Left kidney (tissue), 2 donors: Measurements from ENCODE around the gene VENTX. TPM values are rescaled to one million over a fixed set of nuclear protein-coding genes. Genes with fewer than 3 reads are reported as not detected.

Experiments
- DNase-seq: peaks from one replicate; pipeline ENCODE4 v3.0.0-alpha.2; 2013
- polyA plus RNA-seq: library from polyadenylated mRNA; unstranded; fragments of 120-200 nt; gene quantifications from one replicate; pipeline ENCODE4 v1.2.1, GENCODE V29; 2013; ENCODE audit not compliant: insufficient read length

VENTX gene
- polyA plus RNA-seq, 1 donor = 0.18 TPM

GRCh38 chr10:133272301-133272963 lies 34.8 kb downstream of the VENTX start:
- no peak for DNase-seq

- DNase-seq = no peak
Observed at GRCh38 chr10:133272964-133273420, 35.3 kb downstream of the VENTX start.

GRCh38 chr10:133273534-133274143 lies 36.0 kb downstream of the VENTX start:
- DNase-seq = no peak

GRCh38 chr10:133274751-133275683 lies 37.4 kb downstream of the VENTX start:
- DNase-seq = no peak

- DNase-seq = no peak
Observed at GRCh38 chr10:133275684-133276092, 38.0 kb downstream of the VENTX start.

- DNase-seq = no peak
Observed at GRCh38 chr10:133276100-133276434, 38.4 kb downstream of the VENTX start.

GRCh38 chr10:133276435-133277201 lies 39.0 kb downstream of the VENTX start, which contains the start of gene ADAM8:
ADAM8 (minus strand) TSS chr10:133276868; CDS start chr10:133276817, 51 bp downstream.
- no peak for DNase-seq

- no peak for DNase-seq
Observed at GRCh38 chr10:133277277-133277992, 39.8 kb downstream of the VENTX start.

GRCh38 chr10:133277993-133278576 lies 40.4 kb downstream of the VENTX start:
- DNase-seq = no peak

- no peak for DNase-seq
Observed at GRCh38 chr10:133278577-133279265, 41.1 kb downstream of the VENTX start.

- no peak for DNase-seq
Observed at GRCh38 chr10:133279326-133280226, 41.9 kb downstream of the VENTX start.

GRCh38 chr10:133280391-133281059 lies 42.9 kb downstream of the VENTX start:
- no peak for DNase-seq

GRCh38 chr10:133281084-133281483 lies 43.4 kb downstream of the VENTX start:
- no peak for DNase-seq

- DNase-seq = no peak
Observed at GRCh38 chr10:133281628-133282372, 44.1 kb downstream of the VENTX start.

GRCh38 chr10:133282846-133283390 lies 45.3 kb downstream of the VENTX start:
- no peak for DNase-seq

GRCh38 chr10:133283931-133284330 lies 46.3 kb downstream of the VENTX start:
- no peak for DNase-seq

- no peak for DNase-seq
Observed at GRCh38 chr10:133285217-133285616, 47.6 kb downstream of the VENTX start.

- no peak for DNase-seq
Observed at GRCh38 chr10:133286366-133286765, 48.7 kb downstream of the VENTX start.
